IMR-90 (cell line): Measurements from ENCODE around the gene ZNF750. TPM values are rescaled to one million over a fixed set of nuclear protein-coding genes. Genes with fewer than 3 reads are reported as not detected.

ENCODE experiments used
- ATAC-seq: fragments of 200-7000 bp; cut with Tn5 transposase; 2 replicates; pipeline ENCODE4 v1.9.1; 2020; ENCODE audit warnings: low read depth, mild to moderate bottlenecking, moderate library complexity
- BruUV-seq: library from RNA; stranded (reverse); fragments of 400-500 nt; replicated peaks from 2 replicates; lab custom pipeline; 2021; lab: Mats Ljungman, UMichigan
- CTCF ChIA-PET: fragments of 300-600 bp; formaldehyde crosslinking; extraction: SDS; loops from one replicate; lab custom pipeline; 2021; ENCODE audit warnings: antibody characterized with exemption; lab: Yijun Ruan, JAX
- POLR2A ChIA-PET: fragments of 300-600 bp; sonication (Branson Sonifier 250); formaldehyde crosslinking; loops from one replicate; lab custom pipeline; 2022; ENCODE audit warnings: antibody characterized with exemption; ENCODE audit not compliant: unreplicated experiment; lab: Charles Lee
- DNase-seq: peaks from one replicate; pipeline ENCODE4 v3.0.0; 2013
- H2AFZ ChIP-seq: replicated peaks from 2 replicates; pipeline ENCODE3; 2013; ENCODE audit warnings: low read length, mild to moderate bottlenecking; ENCODE audit not compliant: poor library complexity
- H2AK5ac ChIP-seq: 2 replicates; pipeline ENCODE4 v1.6.1; 2013; ENCODE audit warnings: low read depth, low read length, inconsistent platforms
- H2AK9ac ChIP-seq: replicated peaks from 2 replicates; pipeline ENCODE3; 2013; ENCODE audit warnings: mild to moderate bottlenecking, low read depth, low read length, moderate library complexity; ENCODE audit not compliant: poor library complexity
- H2BK120ac ChIP-seq: 2 replicates; pipeline ENCODE4 v1.6.1; 2013; ENCODE audit warnings: low read depth, low read length, inconsistent platforms
- H2BK15ac ChIP-seq: 3 replicates; pipeline ENCODE4 v1.6.1; 2013; ENCODE audit warnings: low read depth, low read length, inconsistent platforms
- H2BK20ac ChIP-seq: 2 replicates; pipeline ENCODE4 v1.6.1; 2013; ENCODE audit warnings: low read depth, mild to moderate bottlenecking, inconsistent platforms, low read length, moderate library complexity
- H2BK5ac ChIP-seq: 2 replicates; pipeline ENCODE4 v1.6.1; 2013; ENCODE audit warnings: mild to moderate bottlenecking, low read depth, low read length, inconsistent platforms; ENCODE audit not compliant: poor library complexity, severe bottlenecking
- H3K14ac ChIP-seq: replicated peaks from 2 replicates; pipeline ENCODE4 v1.6.1; 2013; ENCODE audit warnings: low read depth, low read length, inconsistent platforms
- H3K18ac ChIP-seq: 2 replicates; pipeline ENCODE4 v1.6.1; 2013; ENCODE audit warnings: low read depth, low read length, control low read depth
- H3K23ac ChIP-seq: 2 replicates; pipeline ENCODE4 v1.6.1; 2013; ENCODE audit warnings: low read depth, low read length, inconsistent platforms
- H3K27ac ChIP-seq: 2 replicates; pipeline ENCODE4 v1.5.1; 2013; ENCODE audit warnings: mild to moderate bottlenecking, control low read depth, low read length; ENCODE audit not compliant: insufficient read depth
- H3K27me3 ChIP-seq: 2 replicates; pipeline ENCODE4 v1.6.1; 2013; ENCODE audit warnings: low read length; ENCODE audit not compliant: control insufficient read depth, insufficient read depth
- H3K36me3 ChIP-seq: 2 replicates; pipeline ENCODE4 v1.6.1; 2013; ENCODE audit warnings: low read length, mixed read lengths; ENCODE audit not compliant: control insufficient read depth, insufficient read depth
- H3K4ac ChIP-seq: 2 replicates; pipeline ENCODE4 v1.6.1; 2013; ENCODE audit warnings: low read depth, low read length, inconsistent platforms
- H3K4me1 ChIP-seq: 2 replicates; pipeline ENCODE4 v1.6.1; 2013; ENCODE audit warnings: low read length, mixed read lengths; ENCODE audit not compliant: control insufficient read depth, insufficient read depth
- H3K4me2 ChIP-seq: 2 replicates; pipeline ENCODE4 v1.6.1; 2013; ENCODE audit warnings: low read depth, mild to moderate bottlenecking, control low read depth, low read length, moderate library complexity
- H3K4me3 ChIP-seq: 2 replicates; pipeline ENCODE4 v1.5.1; 2013; ENCODE audit warnings: low read depth, mild to moderate bottlenecking, control low read depth, low read length, moderate library complexity; ENCODE audit not compliant: insufficient read depth
- H3K56ac ChIP-seq: 2 replicates; pipeline ENCODE4 v1.6.1; 2013; ENCODE audit warnings: low read length, inconsistent platforms; ENCODE audit not compliant: insufficient read depth; ENCODE audit errors: extremely low read depth
- H3K79me1 ChIP-seq, 2 experiments: 2 replicates each; pipeline ENCODE4 v1.6.1; 2013; ENCODE audit warnings: low read length in 2 of 2, inconsistent platforms in 1 of 2, low read depth in 1 of 2
- H3K9ac ChIP-seq: 2 replicates; pipeline ENCODE4 v1.6.1; 2013; ENCODE audit warnings: low read depth, low read length, control low read depth
- H3K9me1 ChIP-seq: 2 replicates; pipeline ENCODE4 v1.6.1; 2013; ENCODE audit warnings: low read length, inconsistent platforms; ENCODE audit not compliant: insufficient read depth
- H3K9me3 ChIP-seq: 2 replicates; pipeline ENCODE4 v1.6.1; 2013; ENCODE audit warnings: low read length; ENCODE audit not compliant: control insufficient read depth, insufficient read depth
- H4K20me1 ChIP-seq: 2 replicates; pipeline ENCODE4 v1.6.1; 2013; ENCODE audit warnings: low read length, inconsistent platforms; ENCODE audit not compliant: insufficient read depth
- H4K5ac ChIP-seq: 2 replicates; pipeline ENCODE4 v1.6.1; 2013; ENCODE audit warnings: mild to moderate bottlenecking, low read depth, low read length, control low read depth
- H4K8ac ChIP-seq, 2 experiments: 2 replicates each; pipeline ENCODE4 v1.6.1; 2013; ENCODE audit warnings: low read depth in 2 of 2, low read length in 2 of 2, control low read depth in 1 of 2, inconsistent platforms in 1 of 2
- H4K91ac ChIP-seq: 2 replicates; pipeline ENCODE4 v1.6.1; 2013; ENCODE audit warnings: low read depth, low read length, inconsistent platforms; ENCODE audit not compliant: insufficient read depth
- CEBPB ChIP-seq: IDR thresholded peaks from 2 replicates; pipeline ENCODE4 v1.6.1; 2012; ENCODE audit warnings: low read depth, low read length, improper control_type of control experiment
- CHD1 ChIP-seq: IDR thresholded peaks from 2 replicates; pipeline ENCODE4 v1.6.1; 2012; ENCODE audit warnings: low read depth, low read length, improper control_type of control experiment
- CTCF ChIP-seq: conservative IDR thresholded peaks from 2 replicates; pipeline ENCODE4 v1.5.1; 2012; ENCODE audit warnings: mild to moderate bottlenecking, low read depth, low read length, improper control_type of control experiment
- ELK1 ChIP-seq: fragments of 150-350 bp; IDR thresholded peaks from 2 replicates; pipeline ENCODE4 v1.6.1; 2016; ENCODE audit warnings: low read depth, mild to moderate bottlenecking, low read length, moderate library complexity, borderline replicate concordance
- FOS ChIP-seq: fragments of 150-350 bp; IDR thresholded peaks from 2 replicates; pipeline ENCODE4 v1.6.1; 2016; ENCODE audit warnings: low read depth, low read length
- MAFK ChIP-seq: IDR thresholded peaks from 2 replicates; pipeline ENCODE4 v1.6.1; 2012; ENCODE audit warnings: low read depth, low read length, improper control_type of control experiment
- MAZ ChIP-seq: IDR thresholded peaks from 2 replicates; pipeline ENCODE4 v1.6.1; 2012; ENCODE audit warnings: low read depth, mild to moderate bottlenecking, low read length, improper control_type of control experiment, moderate library complexity, borderline replicate concordance
- NFE2L2 ChIP-seq: fragments of 150-350 bp; IDR thresholded peaks from 2 replicates; pipeline ENCODE4 v1.6.1; 2016; ENCODE audit warnings: low read depth, mild to moderate bottlenecking, low read length
- POLR2A ChIP-seq: IDR thresholded peaks from 2 replicates; pipeline ENCODE4 v1.6.1; 2012; ENCODE audit warnings: mild to moderate bottlenecking, low read depth, low read length
- RAD21 ChIP-seq: IDR thresholded peaks from 2 replicates; pipeline ENCODE4 v1.6.1; 2012; ENCODE audit warnings: low read length, improper control_type of control experiment
- RCOR1 ChIP-seq: IDR thresholded peaks from 2 replicates; pipeline ENCODE4 v1.6.1; 2012; ENCODE audit warnings: mild to moderate bottlenecking, low read length, improper control_type of control experiment; ENCODE audit not compliant: insufficient replicate concordance
- RFX5 ChIP-seq: IDR thresholded peaks from 2 replicates; pipeline ENCODE4 v1.8.0; 2012; ENCODE audit warnings: low read depth, mild to moderate bottlenecking, low read length, moderate library complexity
- SMC3 ChIP-seq: fragments of 150-350 bp; IDR thresholded peaks from 2 replicates; pipeline ENCODE4 v1.6.1; 2016; ENCODE audit warnings: low read depth, mild to moderate bottlenecking, antibody characterized with exemption, low read length, moderate library complexity
- USF2 ChIP-seq: fragments of 150-350 bp; IDR thresholded peaks from 2 replicates; pipeline ENCODE4 v1.6.1; 2017; ENCODE audit warnings: mild to moderate bottlenecking, antibody characterized with exemption, low read length, low read depth
- WGBS, 2 experiments: methylation state at CpG; one replicate each; pipeline versions ENCODE4 v1.1.5 to v1.1.7; 2013; ENCODE audit warnings: missing lambda C conversion rate in 2 of 2; ENCODE audit not compliant: insufficient read length in 1 of 2; ENCODE audit errors: extremely low coverage in 2 of 2; 5-methylcytosine and 5-hydroxymethylcytosine counted together
- dilution Hi-C: fragments of 300-500 bp; cut with HindIII; formaldehyde crosslinking; loops from one replicate; pipeline ENCODE4 v1.14.3; 2018; ENCODE audit warnings: low sequenced_read_pairs; ENCODE audit not compliant: unreplicated experiment
- in situ Hi-C: fragments of 300-500 bp; cut with MboI; formaldehyde crosslinking; loops from 3 replicates; pipeline ENCODE4 v1.14.3; 2019; ENCODE audit warnings: low sequenced_read_pairs, inconsistent platforms, mixed read lengths
- intact Hi-C: fragments of 100-400 bp; cut with micrococcal nuclease; formaldehyde crosslinking; loops from 2 replicates; pipeline ENCODE4 v1.10.0; 2022
- polyA plus RNA-seq, 3 experiments: library from polyadenylated mRNA; depleted of rRNA; stranded (reverse); fragments of >200 nt; gene quantifications; 2 replicates each; pipeline ENCODE4 v1.2.3, GENCODE V29; 2012; ENCODE audit warnings: low replicate concordance in 1 of 3
- total RNA-seq: library from RNA; depleted of rRNA; stranded (reverse); fragments of >200 nt; gene quantifications from 2 replicates; pipeline ENCODE4 v1.2.3, GENCODE V29; 2012

ZNF750 gene
- total and polyA plus RNA-seq, 2 of the 4 experiments (the other 2 are of a cell fraction): not detected

GRCh38 chr17:82788206-82789001 is 51.4 kb downstream of the ZNF750 start:
- CTCF ChIA-PET: no interaction called here
- BruUV-seq: no TSS peak
- Histone ChIP-seq H2BK15ac (no peak overlapping the region), H2AK5ac (no peak overlapping the region), H3K4me2 (no peak overlapping the region), H2AK9ac (no peak overlapping the region), H3K9me3 (no peaks in the 10 kb centered on the region), H2BK20ac (no peak overlapping the region), H3K9me1 (peaks cover 5% of the 10 kb centered on the region; the same call in 1 of the 2 replicates), H2BK120ac (no peak overlapping the region), H2BK5ac (no peak overlapping the region), H3K4ac (no peak overlapping the region), H3K4me3 (no peak overlapping the region), H3K4me1 (peaks cover 7% of the 10 kb centered on the region), H3K9ac (no peak overlapping the region), H3K79me1 (peaks cover 5 to 55% of the 10 kb centered on the region in 2 experiments), H3K23ac (no peak overlapping the region), H3K27ac (no peak overlapping the region), H4K20me1 (peaks cover 9% of the 10 kb centered on the region), H2AFZ (no peak overlapping the region), H3K56ac (no peak overlapping the region), H4K91ac (no peak overlapping the region), H4K5ac (no peak overlapping the region), H4K8ac (no peak overlapping the region), H3K36me3 (peaks cover 7% of the 10 kb centered on the region), H3K18ac (no peak overlapping the region), H3K27me3 (no peaks in the 10 kb centered on the region), H3K14ac (no peak overlapping the region)
- in situ Hi-C loops (no loop called here), intact Hi-C loops (no loop called here), dilution Hi-C loops (no loop called here)
- POLR2A ChIA-PET: no interaction called here
- ATAC-seq: no peak
- no peak for DNase-seq
- WGBS, 2 experiments: 100% methylated on average over 1 of the region's 18 CpGs; no CpG with 5 or more reads in 1 of the 2 experiments
- TF ChIP-seq USF2: no peak
- TF ChIP-seq CTCF: no peak
- no peak for TF ChIP-seq RAD21
- no peak for TF ChIP-seq MAZ
- no peak for TF ChIP-seq CHD1
- TF ChIP-seq POLR2A: no peak
- no peak for TF ChIP-seq RCOR1
- TF ChIP-seq NFE2L2: no peak
- TF ChIP-seq FOS: no peak
- no peak for TF ChIP-seq RFX5
- no peak for TF ChIP-seq MAFK
- TF ChIP-seq SMC3: no peak
- no peak for TF ChIP-seq ELK1
- TF ChIP-seq CEBPB: no peak
